ENCODE results near the gene PEX3.

DNA sequence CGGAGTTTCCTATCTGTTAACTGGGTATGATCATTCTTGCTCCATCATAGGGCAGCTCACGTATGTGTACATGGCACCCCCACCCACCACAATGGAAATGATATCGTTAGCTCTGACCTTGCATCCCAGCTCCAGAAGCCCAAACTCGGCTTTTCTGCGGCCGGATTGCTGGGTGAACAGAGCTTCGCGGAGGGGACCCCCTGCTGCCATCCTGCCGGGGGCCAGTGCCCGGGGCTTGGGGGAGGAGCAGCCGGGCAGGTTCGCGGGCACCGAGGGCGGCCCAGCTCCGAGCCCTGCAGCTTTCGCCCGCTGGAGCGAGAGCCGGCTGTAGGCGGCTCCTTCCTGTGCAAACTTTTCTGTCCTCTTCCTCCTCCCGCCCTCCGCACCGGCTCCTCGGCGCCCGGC is 85.9 kb downstream of the PEX3 start:
- TF ChIP-seq, protein P1, sequence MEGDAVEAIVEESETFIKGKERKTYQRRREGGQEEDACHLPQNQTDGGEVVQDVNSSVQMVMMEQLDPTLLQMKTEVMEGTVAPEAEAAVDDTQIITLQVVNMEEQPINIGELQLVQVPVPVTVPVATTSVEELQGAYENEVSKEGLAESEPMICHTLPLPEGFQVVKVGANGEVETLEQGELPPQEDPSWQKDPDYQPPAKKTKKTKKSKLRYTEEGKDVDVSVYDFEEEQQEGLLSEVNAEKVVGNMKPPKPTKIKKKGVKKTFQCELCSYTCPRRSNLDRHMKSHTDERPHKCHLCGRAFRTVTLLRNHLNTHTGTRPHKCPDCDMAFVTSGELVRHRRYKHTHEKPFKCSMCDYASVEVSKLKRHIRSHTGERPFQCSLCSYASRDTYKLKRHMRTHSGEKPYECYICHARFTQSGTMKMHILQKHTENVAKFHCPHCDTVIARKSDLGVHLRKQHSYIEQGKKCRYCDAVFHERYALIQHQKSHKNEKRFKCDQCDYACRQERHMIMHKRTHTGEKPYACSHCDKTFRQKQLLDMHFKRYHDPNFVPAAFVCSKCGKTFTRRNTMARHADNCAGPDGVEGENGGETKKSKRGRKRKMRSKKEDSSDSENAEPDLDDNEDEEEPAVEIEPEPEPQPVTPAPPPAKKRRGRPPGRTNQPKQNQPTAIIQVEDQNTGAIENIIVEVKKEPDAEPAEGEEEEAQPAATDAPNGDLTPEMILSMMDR (IDR thresholded peaks at IDR 0.05), result no peak
- TF ChIP-seq, protein P2, sequence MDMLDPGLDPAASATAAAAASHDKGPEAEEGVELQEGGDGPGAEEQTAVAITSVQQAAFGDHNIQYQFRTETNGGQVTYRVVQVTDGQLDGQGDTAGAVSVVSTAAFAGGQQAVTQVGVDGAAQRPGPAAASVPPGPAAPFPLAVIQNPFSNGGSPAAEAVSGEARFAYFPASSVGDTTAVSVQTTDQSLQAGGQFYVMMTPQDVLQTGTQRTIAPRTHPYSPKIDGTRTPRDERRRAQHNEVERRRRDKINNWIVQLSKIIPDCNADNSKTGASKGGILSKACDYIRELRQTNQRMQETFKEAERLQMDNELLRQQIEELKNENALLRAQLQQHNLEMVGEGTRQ (CRISPR knock-in tag; IDR thresholded peaks at IDR 0.05), result no peak
- no peak for TF ChIP-seq ELF4 (CRISPR knock-in tag; IDR thresholded peaks at IDR 0.05; ENCODE audit: low read depth)
- no peak for TF ChIP-seq SP1 (CRISPR knock-in tag; conservative IDR thresholded peaks at IDR 0.05)
- TF ChIP-seq, protein P3, sequence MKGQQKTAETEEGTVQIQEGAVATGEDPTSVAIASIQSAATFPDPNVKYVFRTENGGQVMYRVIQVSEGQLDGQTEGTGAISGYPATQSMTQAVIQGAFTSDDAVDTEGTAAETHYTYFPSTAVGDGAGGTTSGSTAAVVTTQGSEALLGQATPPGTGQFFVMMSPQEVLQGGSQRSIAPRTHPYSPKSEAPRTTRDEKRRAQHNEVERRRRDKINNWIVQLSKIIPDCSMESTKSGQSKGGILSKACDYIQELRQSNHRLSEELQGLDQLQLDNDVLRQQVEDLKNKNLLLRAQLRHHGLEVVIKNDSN (CRISPR knock-in tag; IDR thresholded peaks at IDR 0.05), result no peak
- TF ChIP-seq, protein P4, sequence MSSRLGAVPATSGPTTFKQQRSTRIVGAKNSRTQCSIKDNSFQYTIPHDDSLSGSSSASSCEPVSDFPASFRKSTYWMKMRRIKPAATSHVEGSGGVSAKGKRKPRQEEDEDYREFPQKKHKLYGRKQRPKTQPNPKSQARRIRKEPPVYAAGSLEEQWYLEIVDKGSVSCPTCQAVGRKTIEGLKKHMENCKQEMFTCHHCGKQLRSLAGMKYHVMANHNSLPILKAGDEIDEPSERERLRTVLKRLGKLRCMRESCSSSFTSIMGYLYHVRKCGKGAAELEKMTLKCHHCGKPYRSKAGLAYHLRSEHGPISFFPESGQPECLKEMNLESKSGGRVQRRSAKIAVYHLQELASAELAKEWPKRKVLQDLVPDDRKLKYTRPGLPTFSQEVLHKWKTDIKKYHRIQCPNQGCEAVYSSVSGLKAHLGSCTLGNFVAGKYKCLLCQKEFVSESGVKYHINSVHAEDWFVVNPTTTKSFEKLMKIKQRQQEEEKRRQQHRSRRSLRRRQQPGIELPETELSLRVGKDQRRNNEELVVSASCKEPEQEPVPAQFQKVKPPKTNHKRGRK (CRISPR knock-in tag; IDR thresholded peaks at IDR 0.05; ENCODE audit: borderline replicate concordance), result no peak
- TF ChIP-seq, protein P5, sequence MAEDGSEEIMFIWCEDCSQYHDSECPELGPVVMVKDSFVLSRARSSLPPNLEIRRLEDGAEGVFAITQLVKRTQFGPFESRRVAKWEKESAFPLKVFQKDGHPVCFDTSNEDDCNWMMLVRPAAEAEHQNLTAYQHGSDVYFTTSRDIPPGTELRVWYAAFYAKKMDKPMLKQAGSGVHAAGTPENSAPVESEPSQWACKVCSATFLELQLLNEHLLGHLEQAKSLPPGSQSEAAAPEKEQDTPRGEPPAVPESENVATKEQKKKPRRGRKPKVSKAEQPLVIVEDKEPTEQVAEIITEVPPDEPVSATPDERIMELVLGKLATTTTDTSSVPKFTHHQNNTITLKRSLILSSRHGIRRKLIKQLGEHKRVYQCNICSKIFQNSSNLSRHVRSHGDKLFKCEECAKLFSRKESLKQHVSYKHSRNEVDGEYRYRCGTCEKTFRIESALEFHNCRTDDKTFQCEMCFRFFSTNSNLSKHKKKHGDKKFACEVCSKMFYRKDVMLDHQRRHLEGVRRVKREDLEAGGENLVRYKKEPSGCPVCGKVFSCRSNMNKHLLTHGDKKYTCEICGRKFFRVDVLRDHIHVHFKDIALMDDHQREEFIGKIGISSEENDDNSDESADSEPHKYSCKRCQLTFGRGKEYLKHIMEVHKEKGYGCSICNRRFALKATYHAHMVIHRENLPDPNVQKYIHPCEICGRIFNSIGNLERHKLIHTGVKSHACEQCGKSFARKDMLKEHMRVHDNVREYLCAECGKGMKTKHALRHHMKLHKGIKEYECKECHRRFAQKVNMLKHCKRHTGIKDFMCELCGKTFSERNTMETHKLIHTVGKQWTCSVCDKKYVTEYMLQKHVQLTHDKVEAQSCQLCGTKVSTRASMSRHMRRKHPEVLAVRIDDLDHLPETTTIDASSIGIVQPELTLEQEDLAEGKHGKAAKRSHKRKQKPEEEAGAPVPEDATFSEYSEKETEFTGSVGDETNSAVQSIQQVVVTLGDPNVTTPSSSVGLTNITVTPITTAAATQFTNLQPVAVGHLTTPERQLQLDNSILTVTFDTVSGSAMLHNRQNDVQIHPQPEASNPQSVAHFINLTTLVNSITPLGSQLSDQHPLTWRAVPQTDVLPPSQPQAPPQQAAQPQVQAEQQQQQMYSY (CRISPR knock-in tag; IDR thresholded peaks at IDR 0.05), result no peak
- no peak for TF ChIP-seq GTF2I (CRISPR knock-in tag; conservative IDR thresholded peaks at IDR 0.05)
- TF ChIP-seq, protein P6, sequence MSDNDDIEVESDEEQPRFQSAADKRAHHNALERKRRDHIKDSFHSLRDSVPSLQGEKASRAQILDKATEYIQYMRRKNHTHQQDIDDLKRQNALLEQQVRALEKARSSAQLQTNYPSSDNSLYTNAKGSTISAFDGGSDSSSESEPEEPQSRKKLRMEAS (CRISPR knock-in tag; IDR thresholded peaks at IDR 0.05), result 0 out of 2 replicates have a peak, but pooled peaks have one; percentile 11

Measured in WTC11 (cell line).